OCI-LY1 (cell line): Measurements from ENCODE around the gene NPHS2.

Source experiments
- H2AFZ ChIP-seq: fragments of 200-600 bp; sonication (generic), shearing (Covaris generic); 2 replicates; pipeline ENCODE4 v1.6.0; 2014; ENCODE audit warnings: antibody characterized with exemption, mild to moderate bottlenecking, low read length
- H3F3A ChIP-seq: fragments of 200-600 bp; sonication (generic), shearing (Covaris generic); 2 replicates; pipeline ENCODE4 v1.6.0; 2014; ENCODE audit warnings: mild to moderate bottlenecking, antibody characterized with exemption, low read length, moderate library complexity; ENCODE audit not compliant: insufficient read depth
- H3K27ac ChIP-seq: fragments of 200-600 bp; sonication (generic); 2 replicates; pipeline ENCODE4 v1.5.1; 2014; ENCODE audit warnings: low read length, mixed run types, mild to moderate bottlenecking, low read depth; ENCODE audit not compliant: poor library complexity, severe bottlenecking
- H3K27me3 ChIP-seq: fragments of 200-600 bp; sonication (generic); 2 replicates; pipeline ENCODE4 v1.6.0; 2014; ENCODE audit warnings: antibody characterized with exemption, mild to moderate bottlenecking, low read length, moderate library complexity; ENCODE audit not compliant: insufficient read depth
- H3K36me3 ChIP-seq: fragments of 200-600 bp; sonication (generic); 2 replicates; pipeline ENCODE4 v1.6.1; 2014; ENCODE audit warnings: mild to moderate bottlenecking, antibody characterized with exemption, low read length, moderate library complexity, mixed read lengths; ENCODE audit not compliant: insufficient read depth
- H3K4me1 ChIP-seq: fragments of 200-600 bp; sonication (generic); 2 replicates; pipeline ENCODE4 v1.5.1; 2014; ENCODE audit warnings: mild to moderate bottlenecking, low read length, moderate library complexity; ENCODE audit not compliant: insufficient read depth, severe bottlenecking
- H3K4me2 ChIP-seq: fragments of 200-600 bp; sonication (generic), shearing (Covaris generic); 2 replicates; pipeline ENCODE4 v1.6.1; 2014; ENCODE audit warnings: low read length
- H3K4me3 ChIP-seq: fragments of 200-600 bp; sonication (generic); 2 replicates; pipeline ENCODE4 v1.5.1; 2014; ENCODE audit warnings: low read length, low read depth, mild to moderate bottlenecking, mixed read lengths; ENCODE audit not compliant: poor library complexity, severe bottlenecking
- H3K79me2 ChIP-seq: fragments of 200-600 bp; shearing (Covaris generic); 2 replicates; pipeline ENCODE4 v1.6.1; 2016; ENCODE audit warnings: mixed run types, low read length, mixed read lengths; ENCODE audit not compliant: insufficient read depth
- H3K9ac ChIP-seq: fragments of 200-600 bp; sonication (generic), shearing (Covaris generic); 2 replicates; pipeline ENCODE4 v1.6.1; 2014; ENCODE audit warnings: mild to moderate bottlenecking, low read length, mixed read lengths
- H3K9me2 ChIP-seq: fragments of 200-600 bp; sonication (generic), shearing (Covaris generic); 2 replicates; pipeline ENCODE4 v1.6.1; 2014; ENCODE audit warnings: low read depth, mild to moderate bottlenecking, low read length, mixed read lengths
- H3K9me3 ChIP-seq: fragments of 200-600 bp; shearing (Covaris generic); 2 replicates; pipeline ENCODE4 v1.6.1; 2014; ENCODE audit warnings: low read length, mixed read lengths
- H4K20me1 ChIP-seq: fragments of 200-600 bp; sonication (generic), shearing (Covaris generic); 2 replicates; pipeline ENCODE4 v1.6.0; 2016; ENCODE audit warnings: mild to moderate bottlenecking, low read length; ENCODE audit not compliant: insufficient read depth
- EZH2 ChIP-seq: fragments of 200-600 bp; sonication (generic), shearing (Covaris generic); IDR thresholded peaks from 2 replicates; pipeline ENCODE4 v1.8.0; 2017; ENCODE audit warnings: borderline replicate concordance, mixed run types, mild to moderate bottlenecking, antibody characterized with exemption, low read length, moderate library complexity, mixed read lengths
- TF ChIP-seq, protein P1 (sequence below): fragments of 200-600 bp; sonication (generic), shearing (Covaris generic); IDR thresholded peaks from 2 replicates; pipeline ENCODE4 v1.5.1; 2017; ENCODE audit warnings: mild to moderate bottlenecking, antibody characterized with exemption, low read length, moderate library complexity, mixed read lengths

The NPHS2 gene

GRCh38 chr1:179591253-179591591, 15.5 kb upstream of the NPHS2 start:
- Histone ChIP-seq H3K9ac (no peak overlapping the region), H3F3A (no peaks in the 10 kb centered on the region), H4K20me1 (no peaks in the 10 kb centered on the region), H2AFZ (no peak overlapping the region), H3K27ac (no peak overlapping the region), H3K36me3 (no peaks in the 10 kb centered on the region), H3K79me2 (no peaks in the 10 kb centered on the region), H3K27me3 (peaks cover 6% of the 10 kb centered on the region; the same call in 1 of the 2 replicates), H3K9me3 (no peaks in the 10 kb centered on the region), H3K4me3 (no peak overlapping the region), H3K4me2 (no peak overlapping the region), H3K4me1 (no peaks in the 10 kb centered on the region), H3K9me2 (no peaks in the 10 kb centered on the region)
- TF ChIP-seq EZH2: no peak
- TF ChIP-seq, protein P1, sequence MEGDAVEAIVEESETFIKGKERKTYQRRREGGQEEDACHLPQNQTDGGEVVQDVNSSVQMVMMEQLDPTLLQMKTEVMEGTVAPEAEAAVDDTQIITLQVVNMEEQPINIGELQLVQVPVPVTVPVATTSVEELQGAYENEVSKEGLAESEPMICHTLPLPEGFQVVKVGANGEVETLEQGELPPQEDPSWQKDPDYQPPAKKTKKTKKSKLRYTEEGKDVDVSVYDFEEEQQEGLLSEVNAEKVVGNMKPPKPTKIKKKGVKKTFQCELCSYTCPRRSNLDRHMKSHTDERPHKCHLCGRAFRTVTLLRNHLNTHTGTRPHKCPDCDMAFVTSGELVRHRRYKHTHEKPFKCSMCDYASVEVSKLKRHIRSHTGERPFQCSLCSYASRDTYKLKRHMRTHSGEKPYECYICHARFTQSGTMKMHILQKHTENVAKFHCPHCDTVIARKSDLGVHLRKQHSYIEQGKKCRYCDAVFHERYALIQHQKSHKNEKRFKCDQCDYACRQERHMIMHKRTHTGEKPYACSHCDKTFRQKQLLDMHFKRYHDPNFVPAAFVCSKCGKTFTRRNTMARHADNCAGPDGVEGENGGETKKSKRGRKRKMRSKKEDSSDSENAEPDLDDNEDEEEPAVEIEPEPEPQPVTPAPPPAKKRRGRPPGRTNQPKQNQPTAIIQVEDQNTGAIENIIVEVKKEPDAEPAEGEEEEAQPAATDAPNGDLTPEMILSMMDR: no peak

DNA sequence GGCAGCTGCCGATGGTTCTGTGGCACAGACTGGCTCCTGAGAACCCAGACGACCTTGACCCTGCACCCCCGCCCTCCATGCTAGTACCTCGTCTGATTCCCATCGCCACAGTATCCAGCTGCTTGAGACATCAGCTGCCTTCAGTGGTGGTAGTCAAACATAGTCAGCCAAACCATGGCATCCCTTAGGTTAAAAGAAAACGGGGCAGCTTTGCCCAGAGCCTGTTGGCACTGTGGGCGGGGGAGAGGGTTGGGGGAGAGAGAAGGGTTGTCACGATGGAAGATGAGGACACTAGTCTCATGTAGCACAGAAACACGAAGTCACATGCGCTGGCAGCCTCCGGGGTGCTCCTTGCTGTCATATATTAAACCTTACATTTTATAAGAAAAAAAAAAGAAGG, 14.9 kb upstream of the NPHS2 start:
- Histone ChIP-seq H3K27ac (no peak overlapping the region), H3F3A (no peaks in the 10 kb centered on the region), H3K27me3 (peaks cover 6% of the 10 kb centered on the region; the same call in 1 of the 2 replicates), H3K36me3 (no peaks in the 10 kb centered on the region), H3K9me2 (no peaks in the 10 kb centered on the region), H3K9ac (no peak overlapping the region), H3K4me3 (no peak overlapping the region), H3K9me3 (no peaks in the 10 kb centered on the region), H3K4me2 (no peak overlapping the region), H3K79me2 (no peaks in the 10 kb centered on the region), H4K20me1 (no peaks in the 10 kb centered on the region), H3K4me1 (no peaks in the 10 kb centered on the region), H2AFZ (no peak overlapping the region)
- no peak for TF ChIP-seq EZH2
- TF ChIP-seq, protein P1: no peak

- Histone ChIP-seq H3K4me2 (no peak overlapping the region), H3K79me2 (no peaks in the 10 kb centered on the region), H3K9me3 (no peaks in the 10 kb centered on the region), H3K27ac (no peak overlapping the region), H3K4me3 (no peak overlapping the region), H4K20me1 (no peaks in the 10 kb centered on the region), H3K9ac (no peak overlapping the region), H3K36me3 (no peaks in the 10 kb centered on the region), H3K4me1 (no peaks in the 10 kb centered on the region), H2AFZ (no peak overlapping the region), H3F3A (no peaks in the 10 kb centered on the region), H3K9me2 (no peaks in the 10 kb centered on the region), H3K27me3 (peaks cover 10% of the 10 kb centered on the region)
- TF ChIP-seq, protein P1: no peak
- no peak for TF ChIP-seq EZH2
Observed at GRCh38 chr1:179589509-179589908, 13.8 kb upstream of the NPHS2 start.
